SK-N-SH treated with all-trans-retinoic acid at 6 μM for 48 hours (cell line): ENCODE data around the gene SMG9.

ENCODE experiments used
- ATAC-seq: fragments of 200-7000 bp; cut with Tn5 transposase; 3 replicates; pipeline ENCODE4 v1.9.1; 2020; ENCODE audit warnings: mild to moderate bottlenecking, moderate library complexity
- ARNTL ChIP-seq: fragments of 450-650 bp; formaldehyde crosslinking; IDR thresholded peaks from 2 replicates; pipeline ENCODE4 v1.5.0; 2020; ENCODE audit warnings: low read depth, mild to moderate bottlenecking, moderate library complexity, borderline replicate concordance
- BACH2 ChIP-seq: fragments of 250-450 bp; sonication (Bioruptor Pico); IDR thresholded peaks from 2 replicates; pipeline ENCODE4 v1.9.0; 2021; ENCODE audit warnings: mild to moderate bottlenecking, borderline replicate concordance
- CREB5 ChIP-seq: fragments of 250-450 bp; sonication (Bioruptor Pico); IDR thresholded peaks from 2 replicates; pipeline ENCODE4 v1.5.1; 2020; ENCODE audit warnings: low read depth, mild to moderate bottlenecking, moderate library complexity
- CSDC2 ChIP-seq: fragments of 250-450 bp; sonication (Bioruptor Pico); IDR thresholded peaks from 2 replicates; pipeline ENCODE4 v1.5.0; 2020; ENCODE audit warnings: mild to moderate bottlenecking, moderate library complexity
- ESRRG ChIP-seq: fragments of 250-450 bp; sonication (Bioruptor Pico); IDR thresholded peaks from 2 replicates; pipeline ENCODE4 v1.6.1; 2021; ENCODE audit warnings: mild to moderate bottlenecking
- GLIS3 ChIP-seq: fragments of 250-450 bp; sonication (Bioruptor Pico); IDR thresholded peaks from 2 replicates; pipeline ENCODE4 v1.5.0; 2020; ENCODE audit warnings: mild to moderate bottlenecking, moderate library complexity
- ISL1 ChIP-seq: fragments of 250-450 bp; sonication (Bioruptor Pico); IDR thresholded peaks from 2 replicates; pipeline ENCODE4 v2.1.2; 2022; ENCODE audit warnings: mild to moderate bottlenecking, moderate library complexity
- OSR1 ChIP-seq: fragments of 250-450 bp; sonication (Bioruptor Pico); IDR thresholded peaks from 2 replicates; pipeline ENCODE4 v1.8.0; 2022; ENCODE audit warnings: moderate library complexity, mild to moderate bottlenecking, inconsistent platforms
- PPARA ChIP-seq: fragments of 250-450 bp; sonication (Bioruptor Pico); IDR thresholded peaks from 2 replicates; pipeline ENCODE4 v1.5.0; 2020; ENCODE audit warnings: mild to moderate bottlenecking, borderline replicate concordance
- RARB ChIP-seq: fragments of 250-450 bp; sonication (Bioruptor Pico); IDR thresholded peaks from 2 replicates; pipeline ENCODE4 v1.8.0; 2021; ENCODE audit warnings: mild to moderate bottlenecking, moderate library complexity
- SNAI2 ChIP-seq: fragments of 250-450 bp; sonication (Bioruptor Pico); IDR thresholded peaks from 2 replicates; pipeline ENCODE4 v1.5.0; 2020; ENCODE audit warnings: mild to moderate bottlenecking, moderate library complexity
- TCF4 ChIP-seq: fragments of 250-450 bp; sonication (Bioruptor Pico); IDR thresholded peaks from 2 replicates; pipeline ENCODE4 v1.8.0; 2021; ENCODE audit warnings: mild to moderate bottlenecking, moderate library complexity, borderline replicate concordance
- TOX ChIP-seq: fragments of 250-450 bp; sonication (Bioruptor Pico); IDR thresholded peaks from 2 replicates; pipeline ENCODE4 v1.8.0; 2021; ENCODE audit warnings: mild to moderate bottlenecking, moderate library complexity, borderline replicate concordance
- ZC3H10 ChIP-seq: fragments of 250-450 bp; sonication (Bioruptor Pico); IDR thresholded peaks from 2 replicates; pipeline ENCODE4 v1.5.1; 2021; ENCODE audit warnings: mild to moderate bottlenecking, moderate library complexity
- ZFP3 ChIP-seq: fragments of 250-450 bp; sonication (Bioruptor Pico); IDR thresholded peaks from 2 replicates; pipeline ENCODE4 v1.5.0; 2020; ENCODE audit warnings: mild to moderate bottlenecking, moderate library complexity
- ZFP30 ChIP-seq: fragments of 450-650 bp; formaldehyde crosslinking; IDR thresholded peaks from 2 replicates; pipeline ENCODE4 v1.5.0; 2022; ENCODE audit warnings: mild to moderate bottlenecking, moderate library complexity
- ZNF565 ChIP-seq: fragments of 450-650 bp; formaldehyde crosslinking; conservative IDR thresholded peaks from 2 replicates; pipeline ENCODE4 v1.5.0; 2020; ENCODE audit warnings: low read depth, mild to moderate bottlenecking, moderate library complexity
- ZNF70 ChIP-seq: fragments of 450-650 bp; formaldehyde crosslinking; IDR thresholded peaks from 2 replicates; pipeline ENCODE4 v1.5.0; 2020; ENCODE audit warnings: mild to moderate bottlenecking, moderate library complexity
- ZNF8 ChIP-seq: fragments of 450-650 bp; formaldehyde crosslinking; IDR thresholded peaks from 2 replicates; pipeline ENCODE4 v1.5.0; 2020; ENCODE audit warnings: mild to moderate bottlenecking, moderate library complexity
- TF ChIP-seq, protein P1 (sequence below): fragments of 250-450 bp; sonication (Bioruptor Pico); IDR thresholded peaks from 2 replicates; pipeline ENCODE4 v1.5.0; 2020; ENCODE audit warnings: mild to moderate bottlenecking, moderate library complexity
- TF ChIP-seq, protein P2 (sequence below): fragments of 250-450 bp; sonication (Bioruptor Pico); IDR thresholded peaks from 2 replicates; pipeline ENCODE4 v1.8.0; 2020; ENCODE audit warnings: mild to moderate bottlenecking, moderate library complexity, borderline replicate concordance
- TF ChIP-seq, protein P3 (sequence below): fragments of 250-450 bp; sonication (Bioruptor Pico); IDR thresholded peaks from 2 replicates; pipeline ENCODE4 v1.5.1; 2021; ENCODE audit warnings: mild to moderate bottlenecking, moderate library complexity

The SMG9 gene

GRCh38 chr19:43729919-43730318, 24.8 kb downstream of the SMG9 start (continued):
- TF ChIP-seq, protein P1, sequence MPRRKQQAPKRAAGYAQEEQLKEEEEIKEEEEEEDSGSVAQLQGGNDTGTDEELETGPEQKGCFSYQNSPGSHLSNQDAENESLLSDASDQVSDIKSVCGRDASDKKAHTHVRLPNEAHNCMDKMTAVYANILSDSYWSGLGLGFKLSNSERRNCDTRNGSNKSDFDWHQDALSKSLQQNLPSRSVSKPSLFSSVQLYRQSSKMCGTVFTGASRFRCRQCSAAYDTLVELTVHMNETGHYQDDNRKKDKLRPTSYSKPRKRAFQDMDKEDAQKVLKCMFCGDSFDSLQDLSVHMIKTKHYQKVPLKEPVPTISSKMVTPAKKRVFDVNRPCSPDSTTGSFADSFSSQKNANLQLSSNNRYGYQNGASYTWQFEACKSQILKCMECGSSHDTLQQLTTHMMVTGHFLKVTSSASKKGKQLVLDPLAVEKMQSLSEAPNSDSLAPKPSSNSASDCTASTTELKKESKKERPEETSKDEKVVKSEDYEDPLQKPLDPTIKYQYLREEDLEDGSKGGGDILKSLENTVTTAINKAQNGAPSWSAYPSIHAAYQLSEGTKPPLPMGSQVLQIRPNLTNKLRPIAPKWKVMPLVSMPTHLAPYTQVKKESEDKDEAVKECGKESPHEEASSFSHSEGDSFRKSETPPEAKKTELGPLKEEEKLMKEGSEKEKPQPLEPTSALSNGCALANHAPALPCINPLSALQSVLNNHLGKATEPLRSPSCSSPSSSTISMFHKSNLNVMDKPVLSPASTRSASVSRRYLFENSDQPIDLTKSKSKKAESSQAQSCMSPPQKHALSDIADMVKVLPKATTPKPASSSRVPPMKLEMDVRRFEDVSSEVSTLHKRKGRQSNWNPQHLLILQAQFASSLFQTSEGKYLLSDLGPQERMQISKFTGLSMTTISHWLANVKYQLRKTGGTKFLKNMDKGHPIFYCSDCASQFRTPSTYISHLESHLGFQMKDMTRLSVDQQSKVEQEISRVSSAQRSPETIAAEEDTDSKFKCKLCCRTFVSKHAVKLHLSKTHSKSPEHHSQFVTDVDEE (CRISPR knock-in tag) = no peak
- TF ChIP-seq ZFP30 (CRISPR knock-in tag) (no peak), ARNTL (CRISPR knock-in tag) (no peak)

DNA sequence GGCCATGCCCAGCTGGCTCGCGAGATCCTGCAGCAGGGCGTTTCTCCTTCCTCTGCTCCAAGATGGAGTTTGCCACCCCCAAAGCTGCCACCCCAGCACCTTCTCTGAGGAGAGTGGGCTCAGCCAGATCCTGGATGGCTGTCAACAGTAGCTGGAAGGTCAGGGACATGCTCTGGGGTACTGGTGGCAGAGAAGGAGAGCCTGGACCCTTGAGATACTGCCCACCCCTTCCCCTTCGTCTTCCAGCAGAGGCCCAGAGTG, 27.2 kb downstream of the SMG9 start:
- no peak for ATAC-seq

DNA sequence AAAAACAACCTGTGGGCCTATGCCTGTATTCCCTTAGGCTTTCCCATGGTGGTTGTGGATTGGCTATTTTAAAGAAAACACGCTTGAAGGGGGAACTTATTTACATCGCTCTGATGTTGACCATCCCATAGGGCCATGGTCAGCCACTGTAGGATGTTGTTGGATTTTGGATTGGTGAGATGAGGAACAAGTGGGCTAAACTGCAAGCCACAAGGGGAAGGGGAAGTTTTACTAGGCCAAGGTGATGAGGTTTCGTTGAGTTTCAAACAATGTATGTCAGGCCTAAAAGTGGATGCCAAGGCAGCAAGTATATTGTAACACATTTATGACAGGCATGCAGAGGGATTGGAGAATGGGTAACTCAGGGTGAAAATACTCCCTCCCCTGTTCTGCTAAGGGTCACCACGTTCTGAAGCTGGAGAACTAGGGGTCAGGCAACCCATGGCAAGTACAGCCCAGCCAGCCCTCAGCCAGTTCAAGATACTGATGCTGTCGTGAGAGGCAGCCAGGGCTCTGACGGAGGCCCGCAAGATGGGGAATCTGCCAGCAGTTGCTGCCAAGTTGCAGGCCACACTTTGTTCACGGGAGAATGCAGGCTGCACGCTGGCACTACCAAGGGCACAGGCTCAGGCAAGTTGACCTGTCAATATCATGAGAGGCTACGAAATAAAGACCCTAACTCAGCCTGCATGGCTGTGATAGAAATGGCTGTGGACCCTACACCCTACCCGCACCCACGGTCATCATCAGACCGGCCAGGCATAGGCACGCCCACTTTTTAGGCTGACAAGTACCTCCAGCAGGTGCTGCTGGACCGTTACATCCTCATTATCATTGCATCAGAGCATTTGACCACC, 27.8 kb downstream of the SMG9 start:
- no peak for TF ChIP-seq ARNTL (CRISPR knock-in tag)
- no peak for TF ChIP-seq ZNF8 (CRISPR knock-in tag)
- TF ChIP-seq ZC3H10 = no peak
- TF ChIP-seq GLIS3 = no peak
- TF ChIP-seq, protein P2, sequence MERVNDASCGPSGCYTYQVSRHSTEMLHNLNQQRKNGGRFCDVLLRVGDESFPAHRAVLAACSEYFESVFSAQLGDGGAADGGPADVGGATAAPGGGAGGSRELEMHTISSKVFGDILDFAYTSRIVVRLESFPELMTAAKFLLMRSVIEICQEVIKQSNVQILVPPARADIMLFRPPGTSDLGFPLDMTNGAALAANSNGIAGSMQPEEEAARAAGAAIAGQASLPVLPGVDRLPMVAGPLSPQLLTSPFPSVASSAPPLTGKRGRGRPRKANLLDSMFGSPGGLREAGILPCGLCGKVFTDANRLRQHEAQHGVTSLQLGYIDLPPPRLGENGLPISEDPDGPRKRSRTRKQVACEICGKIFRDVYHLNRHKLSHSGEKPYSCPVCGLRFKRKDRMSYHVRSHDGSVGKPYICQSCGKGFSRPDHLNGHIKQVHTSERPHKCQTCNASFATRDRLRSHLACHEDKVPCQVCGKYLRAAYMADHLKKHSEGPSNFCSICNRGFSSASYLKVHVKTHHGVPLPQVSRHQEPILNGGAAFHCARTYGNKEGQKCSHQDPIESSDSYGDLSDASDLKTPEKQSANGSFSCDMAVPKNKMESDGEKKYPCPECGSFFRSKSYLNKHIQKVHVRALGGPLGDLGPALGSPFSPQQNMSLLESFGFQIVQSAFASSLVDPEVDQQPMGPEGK (CRISPR knock-in tag) = no peak
- TF ChIP-seq, all 23 proteins: peak for 0
- no peak; the same call in 1 of the 3 replicates for ATAC-seq

More for the DNA sequence above, 27.2 kb downstream of the SMG9 start:
- no peak for TF ChIP-seq RARB (CRISPR knock-in tag)
- no peak for TF ChIP-seq CREB5 (CRISPR knock-in tag)
- no peak for TF ChIP-seq PPARA (CRISPR knock-in tag)
- no peak for TF ChIP-seq OSR1
- no peak for TF ChIP-seq BACH2 (CRISPR knock-in tag)
- TF ChIP-seq ZNF70 = no peak
- TF ChIP-seq ARNTL (CRISPR knock-in tag) = no peak
- no peak for TF ChIP-seq ISL1
- TF ChIP-seq GLIS3 = no peak
- no peak for TF ChIP-seq ZNF565 (CRISPR knock-in tag)
- TF ChIP-seq ZFP30 (CRISPR knock-in tag) = no peak
- TF ChIP-seq, protein P3, sequence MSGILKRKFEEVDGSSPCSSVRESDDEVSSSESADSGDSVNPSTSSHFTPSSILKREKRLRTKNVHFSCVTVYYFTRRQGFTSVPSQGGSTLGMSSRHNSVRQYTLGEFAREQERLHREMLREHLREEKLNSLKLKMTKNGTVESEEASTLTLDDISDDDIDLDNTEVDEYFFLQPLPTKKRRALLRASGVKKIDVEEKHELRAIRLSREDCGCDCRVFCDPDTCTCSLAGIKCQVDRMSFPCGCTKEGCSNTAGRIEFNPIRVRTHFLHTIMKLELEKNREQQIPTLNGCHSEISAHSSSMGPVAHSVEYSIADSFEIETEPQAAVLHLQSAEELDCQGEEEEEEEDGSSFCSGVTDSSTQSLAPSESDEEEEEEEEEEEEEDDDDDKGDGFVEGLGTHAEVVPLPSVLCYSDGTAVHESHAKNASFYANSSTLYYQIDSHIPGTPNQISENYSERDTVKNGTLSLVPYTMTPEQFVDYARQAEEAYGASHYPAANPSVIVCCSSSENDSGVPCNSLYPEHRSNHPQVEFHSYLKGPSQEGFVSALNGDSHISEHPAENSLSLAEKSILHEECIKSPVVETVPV = no peak
- no peak for TF ChIP-seq ZFP3 (CRISPR knock-in tag)
- no peak for TF ChIP-seq ZC3H10

DNA sequence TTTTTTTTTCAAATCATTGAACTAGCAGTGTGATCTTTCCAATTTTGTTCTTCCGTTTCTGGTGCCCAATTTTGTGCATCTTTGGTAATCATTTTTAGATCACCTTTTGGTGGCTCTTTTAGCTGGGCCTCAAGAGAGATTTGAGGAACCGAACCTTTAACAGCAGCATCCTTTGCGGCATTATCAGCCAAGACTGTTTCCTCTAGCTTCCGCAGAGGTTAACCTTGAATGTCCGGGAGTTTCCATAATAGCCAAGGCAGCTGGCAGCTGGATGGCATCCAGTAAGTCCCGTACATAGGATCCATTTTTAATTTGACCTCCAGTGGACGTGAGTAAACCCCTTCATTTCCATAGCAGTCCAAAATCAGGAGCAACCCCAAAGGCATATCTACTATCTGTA, 29.3 kb downstream of the SMG9 start:
- no peak for ATAC-seq
- no peak for TF ChIP-seq GLIS3
- no peak for TF ChIP-seq TCF4 (CRISPR knock-in tag)
- TF ChIP-seq ZC3H10 = no peak
- no peak for TF ChIP-seq ZNF70
- no peak for TF ChIP-seq ZNF8 (CRISPR knock-in tag)
- TF ChIP-seq TOX (CRISPR knock-in tag) = no peak
- no peak for TF ChIP-seq ESRRG (CRISPR knock-in tag)
- TF ChIP-seq ARNTL (CRISPR knock-in tag) = no peak
- TF ChIP-seq CSDC2 (CRISPR knock-in tag) = no peak
- TF ChIP-seq OSR1 = no peak
- no peak for TF ChIP-seq ZFP30 (CRISPR knock-in tag)
- no peak for TF ChIP-seq RARB (CRISPR knock-in tag)
- TF ChIP-seq, protein P2 (CRISPR knock-in tag) = no peak
- no peak for TF ChIP-seq BACH2 (CRISPR knock-in tag)
- TF ChIP-seq, protein P3 = no peak
- no peak for TF ChIP-seq CREB5 (CRISPR knock-in tag)
- no peak for TF ChIP-seq ZFP3 (CRISPR knock-in tag)
- TF ChIP-seq SNAI2 = no peak
- no peak for TF ChIP-seq PPARA (CRISPR knock-in tag)
